Cardiac fibroblast (primary cell): ENCODE results near the gene ERC2.

ENCODE experiments used
- DNase-seq, 2 donors: peaks; one replicate each; pipeline versions ENCODE4 v3.0.0 to v3.0.0-alpha.2; 2010; ENCODE audit warnings: low read depth in 2 of 2
- H3K4me3 ChIP-seq, 2 donors: replicated peaks in 1 of 2; 1 replicate in 1 of 2; 2 replicates in 1 of 2; pipeline ENCODE4 v1.5.1; 2011; ENCODE audit warnings: low read depth in 2 of 2, low read length in 2 of 2, mild to moderate bottlenecking in 2 of 2, moderate library complexity in 1 of 2
- CTCF ChIP-seq: IDR thresholded peaks from one replicate; pipeline ENCODE4 v1.5.1; 2011; ENCODE audit warnings: low read depth, mild to moderate bottlenecking, low read length, inconsistent platforms

The ERC2 gene

GRCh38 chr3:55621026-55621422 is 847.2 kb downstream of the ERC2 start:
- TF ChIP-seq CTCF, result no peak
- no peak overlapping the region for H3K4me3 ChIP-seq
- no peak for DNase-seq

- peak in 1 of 2 donors; percentile 36 for DNase-seq
- no peak overlapping the region for H3K4me3 ChIP-seq
- TF ChIP-seq CTCF, result no peak
These were observed 847.8 kb downstream of the ERC2 start for GRCh38 chr3:55620351-55621025.

GRCh38 chr3:55619046-55619808 is 849.0 kb downstream of the ERC2 start:
- no peak overlapping the region for H3K4me3 ChIP-seq
- no peak for TF ChIP-seq CTCF
- DNase-seq, result no peak

- no peak for TF ChIP-seq CTCF
- no peak for DNase-seq
These were observed 850.9 kb downstream of the ERC2 start for GRCh38 chr3:55617385-55617784.

GRCh38 chr3:55616803-55617202 is 851.5 kb downstream of the ERC2 start:
- TF ChIP-seq CTCF, result no peak
- no peak for DNase-seq
- H3K4me3 ChIP-seq, result no peak overlapping the region

More at GRCh38 chr3:55617385-55617784, 850.9 kb downstream of the ERC2 start:
- H3K4me3 ChIP-seq, result no peak overlapping the region

GRCh38 chr3:55615694-55616295 is 852.5 kb downstream of the ERC2 start:
- no peak for DNase-seq

More at GRCh38 chr3:55615694-55616295, 852.5 kb downstream of the ERC2 start:
- no peak for TF ChIP-seq CTCF
- H3K4me3 ChIP-seq, result no peak overlapping the region
